SU-DHL-6 (cell line): Measurements from ENCODE around the gene SERPINA12.

Experiments used
- H2AFZ ChIP-seq: fragments of 200-600 bp; sonication (generic); 2 replicates; pipeline ENCODE4 v1.6.1; 2014; ENCODE audit warnings: low read depth, mild to moderate bottlenecking, moderate library complexity, mixed read lengths, antibody characterized with exemption, low read length; ENCODE audit not compliant: severe bottlenecking
- H3F3A ChIP-seq: fragments of 200-600 bp; shearing (Covaris generic); 2 replicates; pipeline ENCODE4 v1.6.0; 2016; ENCODE audit warnings: antibody characterized with exemption, mild to moderate bottlenecking; ENCODE audit not compliant: insufficient read depth
- H3K27ac ChIP-seq: fragments of 200-600 bp; sonication (generic); 2 replicates; pipeline ENCODE4 v1.5.1; 2016; ENCODE audit warnings: low read depth, mild to moderate bottlenecking, low read length, moderate library complexity, mixed read lengths
- H3K27me3 ChIP-seq: fragments of 200-600 bp; sonication (generic), shearing (Covaris generic); 2 replicates; pipeline ENCODE4 v1.6.0; 2014; ENCODE audit warnings: mild to moderate bottlenecking, low read length
- H3K36me3 ChIP-seq: fragments of 200-600 bp; sonication (generic); 2 replicates; pipeline ENCODE4 v1.6.1; 2014; ENCODE audit warnings: mild to moderate bottlenecking, low read length, mixed read lengths
- H3K4me2 ChIP-seq: fragments of 300-600, 200-600 bp; shearing (Covaris generic), sonication (generic); 2 replicates; pipeline ENCODE4 v1.6.0; 2014; ENCODE audit warnings: low read length, low read depth, mild to moderate bottlenecking; ENCODE audit not compliant: poor library complexity, severe bottlenecking
- H3K4me3 ChIP-seq: fragments of 200-600 bp; sonication (generic); 2 replicates; pipeline ENCODE4 v1.5.1; 2014; ENCODE audit warnings: antibody characterized with exemption, low read length, mild to moderate bottlenecking, mixed read lengths; ENCODE audit not compliant: insufficient read depth, poor library complexity, severe bottlenecking
- H3K79me2 ChIP-seq: fragments of 200-600 bp; sonication (generic); 2 replicates; pipeline ENCODE4 v1.6.1; 2014; ENCODE audit warnings: mild to moderate bottlenecking, low read length, moderate library complexity; ENCODE audit not compliant: insufficient read depth
- H3K9ac ChIP-seq: fragments of 200-600 bp; sonication (generic); 2 replicates; pipeline ENCODE4 v1.7.0; 2014; ENCODE audit warnings: mild to moderate bottlenecking, low read length
- H3K9me2 ChIP-seq: fragments of 200-600 bp; sonication (generic); replicated peaks from 2 replicates; pipeline ENCODE4 v1.6.1; 2014; ENCODE audit warnings: low read length; ENCODE audit not compliant: insufficient read depth
- H3K9me3 ChIP-seq: fragments of 200-600 bp; sonication (generic); 2 replicates; pipeline ENCODE4 v1.6.1; 2014; ENCODE audit warnings: low read length, mixed read lengths; ENCODE audit not compliant: insufficient read depth
- H4K20me1 ChIP-seq: fragments of 200-600 bp; sonication (generic); 2 replicates; pipeline ENCODE4 v1.6.1; 2014; ENCODE audit warnings: low read depth, mild to moderate bottlenecking, antibody characterized with exemption, low read length, moderate library complexity, mixed read lengths
- EZH2phosphoT487 ChIP-seq: fragments of 200-600 bp; sonication (generic), shearing (Covaris generic); conservative IDR thresholded peaks from 2 replicates; pipeline ENCODE4 v1.6.1; 2018; ENCODE audit warnings: mild to moderate bottlenecking, antibody characterized with exemption, low read length, moderate library complexity, mixed read lengths
- TF ChIP-seq, protein P1 (sequence below): fragments of 200-600 bp; sonication (generic); IDR thresholded peaks from one replicate; pipeline ENCODE4 v1.5.1; 2017; ENCODE audit warnings: antibody characterized with exemption, mild to moderate bottlenecking, low read length, moderate library complexity; ENCODE audit not compliant: insufficient read depth, poor library complexity, severe bottlenecking

Gene SERPINA12

DNA sequence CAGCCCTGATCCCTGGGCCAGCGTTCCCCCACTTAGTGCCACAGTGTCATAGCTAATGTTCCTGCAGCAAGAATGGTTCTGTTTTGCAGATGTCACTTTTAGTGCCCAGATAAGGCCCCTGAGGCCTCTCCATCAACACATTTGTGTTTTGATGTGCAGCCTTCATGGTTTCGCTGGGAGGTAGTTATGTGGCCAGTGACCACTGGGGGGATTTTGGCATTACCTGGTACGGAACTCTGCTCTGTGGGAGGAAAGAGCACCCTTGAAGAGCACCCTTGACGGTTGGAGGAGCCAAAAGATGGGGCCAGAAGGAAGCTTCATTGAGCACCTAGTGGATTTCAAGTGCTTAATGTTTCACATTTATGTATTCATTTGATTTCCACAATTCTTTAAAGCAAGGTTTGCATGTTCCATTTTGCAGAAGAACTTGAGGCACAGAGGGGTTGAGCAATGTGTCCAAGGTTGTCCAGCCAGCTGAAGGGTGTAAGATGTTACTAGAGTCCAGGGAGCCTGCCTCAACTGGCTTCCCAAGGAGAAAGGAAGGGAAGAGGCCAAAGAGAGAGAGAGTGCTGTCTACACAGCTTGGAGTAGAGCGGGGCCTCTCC, 69.7 kb downstream of the SERPINA12 start:
- Histone ChIP-seq H3K4me2 (no peak overlapping the region), H3K36me3 (no peaks in the 10 kb centered on the region), H3K9me2 (no peaks in the 10 kb centered on the region), H3K27me3 (no peaks in the 10 kb centered on the region), H3F3A (no peaks in the 10 kb centered on the region), H3K79me2 (no peaks in the 10 kb centered on the region), H3K27ac (no peak overlapping the region), H2AFZ (no peak overlapping the region), H3K4me3 (no peak overlapping the region), H4K20me1 (no peaks in the 10 kb centered on the region), H3K9me3 (no peaks in the 10 kb centered on the region), H3K9ac (no peak overlapping the region)
- TF ChIP-seq EZH2phosphoT487: no peak
- TF ChIP-seq, protein P1, sequence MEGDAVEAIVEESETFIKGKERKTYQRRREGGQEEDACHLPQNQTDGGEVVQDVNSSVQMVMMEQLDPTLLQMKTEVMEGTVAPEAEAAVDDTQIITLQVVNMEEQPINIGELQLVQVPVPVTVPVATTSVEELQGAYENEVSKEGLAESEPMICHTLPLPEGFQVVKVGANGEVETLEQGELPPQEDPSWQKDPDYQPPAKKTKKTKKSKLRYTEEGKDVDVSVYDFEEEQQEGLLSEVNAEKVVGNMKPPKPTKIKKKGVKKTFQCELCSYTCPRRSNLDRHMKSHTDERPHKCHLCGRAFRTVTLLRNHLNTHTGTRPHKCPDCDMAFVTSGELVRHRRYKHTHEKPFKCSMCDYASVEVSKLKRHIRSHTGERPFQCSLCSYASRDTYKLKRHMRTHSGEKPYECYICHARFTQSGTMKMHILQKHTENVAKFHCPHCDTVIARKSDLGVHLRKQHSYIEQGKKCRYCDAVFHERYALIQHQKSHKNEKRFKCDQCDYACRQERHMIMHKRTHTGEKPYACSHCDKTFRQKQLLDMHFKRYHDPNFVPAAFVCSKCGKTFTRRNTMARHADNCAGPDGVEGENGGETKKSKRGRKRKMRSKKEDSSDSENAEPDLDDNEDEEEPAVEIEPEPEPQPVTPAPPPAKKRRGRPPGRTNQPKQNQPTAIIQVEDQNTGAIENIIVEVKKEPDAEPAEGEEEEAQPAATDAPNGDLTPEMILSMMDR: peak; percentile 11
